Mesenteric fat pad (tissue), 1 donor: ENCODE data around the gene TCF12. TPM values are rescaled to one million over a fixed set of nuclear protein-coding genes. Genes with fewer than 3 reads are reported as not detected.

Experiments
- DNase-seq: peaks from one replicate; pipeline ENCODE4 v3.0.0-alpha.2; 2020; ENCODE audit warnings: low spot score
- total RNA-seq: library from RNA; stranded (reverse); fragmentation: NEBNext Ultra II Directional; extraction: Animal tissue kit (Norgen Biotek cat#: 25700); gene quantifications from one replicate; pipeline ENCODE4 v1.2.1, GENCODE V29; 2021
- donor health status: DM: yes; HTN: yes; CAD: no.

TCF12 gene
- total RNA-seq, 1 donor from 2014 or later = 103 TPM

- DNase-seq = no peak
These were observed 127.4 kb downstream of the TCF12 start for GRCh38 chr15:57045741-57046382.

- DNase-seq = no peak
These were observed 130.6 kb downstream of the TCF12 start for GRCh38 chr15:57048930-57049549.

- no peak for DNase-seq
These were observed 135.0 kb downstream of the TCF12 start for GRCh38 chr15:57053470-57053869.

- DNase-seq = no peak
These were observed 135.8 kb downstream of the TCF12 start for GRCh38 chr15:57054204-57054750.

GRCh38 chr15:57056357-57056756, 137.9 kb downstream of the TCF12 start:
- no peak for DNase-seq

- no peak for DNase-seq
These were observed 138.9 kb downstream of the TCF12 start for GRCh38 chr15:57057134-57057930.

GRCh38 chr15:57059026-57059660, 140.7 kb downstream of the TCF12 start:
- DNase-seq = no peak

GRCh38 chr15:57060799-57061198, 142.4 kb downstream of the TCF12 start:
- no peak for DNase-seq

- DNase-seq = no peak
These were observed 142.8 kb downstream of the TCF12 start for GRCh38 chr15:57061281-57061680.

GRCh38 chr15:57061696-57062095, 143.3 kb downstream of the TCF12 start:
- no peak for DNase-seq

GRCh38 chr15:57064033-57064432, 145.6 kb downstream of the TCF12 start:
- no peak for DNase-seq

GRCh38 chr15:57069423-57069822, 151.0 kb downstream of the TCF12 start:
- DNase-seq = no peak

- DNase-seq = no peak
These were observed 152.2 kb downstream of the TCF12 start for GRCh38 chr15:57070674-57071073.

GRCh38 chr15:57079446-57079845, 161.0 kb downstream of the TCF12 start:
- no peak for DNase-seq

GRCh38 chr15:57079931-57080620, 161.6 kb downstream of the TCF12 start:
- no peak for DNase-seq

GRCh38 chr15:57082054-57082728, 163.7 kb downstream of the TCF12 start:
- DNase-seq = no peak

- no peak for DNase-seq
These were observed 165.7 kb downstream of the TCF12 start for GRCh38 chr15:57084192-57084591.

GRCh38 chr15:57085267-57085666, 166.8 kb downstream of the TCF12 start:
- no peak for DNase-seq

- DNase-seq = no peak
These were observed 168.5 kb downstream of the TCF12 start for GRCh38 chr15:57086857-57087427.
